Activated CD8-positive, alpha-beta memory T cell treated with anti-CD3 and anti-CD28 coated beads, Interleukin-2, amount 50 U/mL, for 1 hour (primary cell): ENCODE measurements around the gene OS9.
"Not testable (repeated sequence)": the region's sequence is repeated elsewhere in the genome, so short reads cannot be mapped to it uniquely, and the experiment has no call there.

ENCODE experiments used
- DNase-seq: peaks from one replicate; pipeline ENCODE4 v3.0.0-alpha.2; 2020; ENCODE audit errors: extremely low read depth

OS9 gene

GRCh38 chr12:57695770-57696432 lies 2.0 kb downstream of the OS9 start:
- no peak for DNase-seq

GRCh38 chr12:57697076-57697475 lies 3.1 kb downstream of the OS9 start:
- no peak for DNase-seq

- DNase-seq, result no peak
Measured at GRCh38 chr12:57698414-57698813, 4.5 kb downstream of the OS9 start.

GRCh38 chr12:57700317-57700716 lies 6.4 kb downstream of the OS9 start:
- DNase-seq, result no peak

- DNase-seq, result no peak
Measured at GRCh38 chr12:57707250-57707649, 13.3 kb downstream of the OS9 start.

GRCh38 chr12:57708296-57708695 lies 14.4 kb downstream of the OS9 start:
- DNase-seq, result no peak

- DNase-seq, result no peak
Measured at GRCh38 chr12:57712701-57713100, 18.8 kb downstream of the OS9 start.

DNA sequence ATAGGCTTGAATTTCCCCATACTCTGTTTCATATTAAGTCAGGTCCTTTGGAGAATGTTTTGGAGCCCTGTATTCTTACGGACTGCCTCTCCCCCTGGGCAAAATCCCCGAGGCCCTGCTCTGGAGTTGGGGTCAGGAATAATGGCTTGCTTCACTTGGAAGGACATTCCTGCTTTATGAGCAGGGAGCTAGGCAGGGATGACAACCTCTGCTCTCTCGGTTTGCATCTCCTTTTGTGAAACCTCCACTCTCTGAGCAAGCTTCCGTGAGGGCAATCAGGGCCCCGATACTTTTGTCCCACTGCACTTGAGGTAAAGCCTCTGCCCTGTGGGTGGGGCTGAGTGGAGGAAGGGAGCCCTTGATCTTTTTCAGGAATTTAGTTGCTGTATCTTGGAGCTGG lies 19.3 kb downstream of the OS9 start:
- DNase-seq, result no peak

GRCh38 chr12:57715036-57715748 lies 21.3 kb downstream of the OS9 start:
- DNase-seq, result not testable (repeated sequence)

DNA sequence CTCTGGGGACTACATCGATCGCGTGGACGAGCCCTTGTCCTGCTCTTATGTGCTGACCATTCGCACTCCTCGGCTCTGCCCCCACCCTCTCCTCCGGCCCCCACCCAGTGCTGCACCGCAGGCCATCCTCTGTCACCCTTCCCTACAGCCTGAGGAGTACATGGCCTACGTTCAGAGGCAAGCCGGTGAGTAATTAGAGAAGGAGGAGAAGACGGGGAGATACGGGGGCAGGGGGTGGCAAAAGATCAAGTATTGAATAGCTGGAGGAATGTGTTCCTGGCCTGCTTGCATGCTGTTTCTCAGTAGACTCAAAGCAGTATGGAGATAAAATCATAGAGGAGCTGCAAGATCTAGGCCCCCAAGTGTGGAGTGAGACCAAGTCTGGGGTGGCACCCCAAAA lies 21.9 kb downstream of the OS9 start:
- no peak for DNase-seq

DNA sequence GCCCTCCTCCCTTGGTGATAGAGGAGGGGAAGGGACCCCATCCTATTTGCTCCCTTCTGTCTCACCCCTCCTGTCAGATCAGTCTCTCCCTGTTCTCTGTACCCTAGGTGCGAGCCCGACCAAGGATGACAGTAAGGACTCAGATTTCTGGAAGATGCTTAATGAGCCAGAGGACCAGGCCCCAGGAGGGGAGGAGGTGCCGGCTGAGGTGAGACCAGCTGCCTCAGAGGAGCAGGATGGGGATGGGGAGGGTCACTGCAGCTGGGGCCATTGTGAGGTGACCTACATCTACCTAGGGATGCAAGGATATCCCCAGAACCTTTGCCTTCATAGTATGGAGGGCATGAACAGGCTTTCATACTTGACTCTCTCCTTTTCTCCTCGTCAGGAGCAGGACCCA lies 22.4 kb downstream of the OS9 start:
- no peak for DNase-seq

DNA sequence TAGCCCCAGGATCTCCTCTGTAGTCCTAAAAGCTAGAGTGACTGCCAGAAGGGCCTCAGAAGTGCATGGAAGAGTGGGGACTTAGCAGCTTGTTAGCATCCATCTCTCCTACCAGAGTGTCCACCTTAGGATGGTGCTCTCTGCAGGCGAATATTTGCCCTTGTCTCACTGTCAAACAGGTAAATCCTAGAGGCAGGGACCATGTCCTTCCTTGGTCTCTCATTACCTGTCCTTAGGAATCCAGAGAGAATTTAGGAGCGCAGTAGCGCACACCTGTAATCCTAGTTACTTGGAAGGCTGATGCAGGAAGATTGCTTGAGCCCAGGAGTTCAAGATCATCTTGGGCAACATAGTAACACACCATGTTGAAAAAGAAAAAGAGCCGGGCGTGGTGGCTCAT lies 23.2 kb downstream of the OS9 start:
- DNase-seq, result no peak

GRCh38 chr12:57717846-57718640 lies 24.1 kb downstream of the OS9 start:
- DNase-seq, result no peak

- DNase-seq, result no peak
Measured at GRCh38 chr12:57718641-57719528, 25.0 kb downstream of the OS9 start.

GRCh38 chr12:57719777-57720605 lies 26.1 kb downstream of the OS9 start:
- no peak for DNase-seq

DNA sequence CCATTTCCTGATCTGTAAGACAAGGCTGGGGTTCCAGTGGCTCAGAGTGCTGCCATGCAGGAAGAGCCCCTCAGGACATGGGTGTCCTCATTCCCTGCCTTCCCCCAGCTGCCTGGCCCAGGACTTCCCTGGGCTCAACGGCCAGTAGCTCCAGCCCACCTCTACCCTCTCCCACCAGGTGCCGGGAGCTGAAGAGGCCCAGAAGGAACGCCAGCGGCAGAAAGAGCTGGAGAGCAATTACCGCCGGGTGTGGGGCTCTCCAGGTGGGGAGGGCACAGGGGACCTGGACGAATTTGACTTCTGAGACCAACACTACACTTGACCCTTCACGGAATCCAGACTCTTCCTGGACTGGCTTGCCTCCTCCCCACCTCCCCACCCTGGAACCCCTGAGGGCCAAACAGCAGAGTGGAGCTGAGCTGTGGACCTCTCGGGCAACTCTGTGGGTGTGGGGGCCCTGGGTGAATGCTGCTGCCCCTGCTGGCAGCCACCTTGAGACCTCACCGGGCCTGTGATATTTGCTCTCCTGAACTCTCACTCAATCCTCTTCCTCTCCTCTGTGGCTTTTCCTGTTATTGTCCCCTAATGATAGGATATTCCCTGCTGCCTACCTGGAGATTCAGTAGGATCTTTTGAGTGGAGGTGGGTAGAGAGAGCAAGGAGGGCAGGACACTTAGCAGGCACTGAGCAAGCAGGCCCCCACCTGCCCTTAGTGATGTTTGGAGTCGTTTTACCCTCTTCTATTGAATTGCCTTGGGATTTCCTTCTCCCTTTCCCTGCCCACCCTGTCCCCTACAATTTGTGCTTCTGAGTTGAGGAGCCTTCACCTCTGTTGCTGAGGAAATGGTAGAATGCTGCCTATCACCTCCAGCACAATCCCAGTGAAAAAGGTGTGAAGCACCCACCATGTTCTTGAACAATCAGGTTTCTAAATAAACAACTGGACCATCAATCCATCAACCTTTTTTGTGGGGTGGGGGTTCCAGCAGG lies 27.0 kb downstream of the OS9 start:
- no peak for DNase-seq

DNA sequence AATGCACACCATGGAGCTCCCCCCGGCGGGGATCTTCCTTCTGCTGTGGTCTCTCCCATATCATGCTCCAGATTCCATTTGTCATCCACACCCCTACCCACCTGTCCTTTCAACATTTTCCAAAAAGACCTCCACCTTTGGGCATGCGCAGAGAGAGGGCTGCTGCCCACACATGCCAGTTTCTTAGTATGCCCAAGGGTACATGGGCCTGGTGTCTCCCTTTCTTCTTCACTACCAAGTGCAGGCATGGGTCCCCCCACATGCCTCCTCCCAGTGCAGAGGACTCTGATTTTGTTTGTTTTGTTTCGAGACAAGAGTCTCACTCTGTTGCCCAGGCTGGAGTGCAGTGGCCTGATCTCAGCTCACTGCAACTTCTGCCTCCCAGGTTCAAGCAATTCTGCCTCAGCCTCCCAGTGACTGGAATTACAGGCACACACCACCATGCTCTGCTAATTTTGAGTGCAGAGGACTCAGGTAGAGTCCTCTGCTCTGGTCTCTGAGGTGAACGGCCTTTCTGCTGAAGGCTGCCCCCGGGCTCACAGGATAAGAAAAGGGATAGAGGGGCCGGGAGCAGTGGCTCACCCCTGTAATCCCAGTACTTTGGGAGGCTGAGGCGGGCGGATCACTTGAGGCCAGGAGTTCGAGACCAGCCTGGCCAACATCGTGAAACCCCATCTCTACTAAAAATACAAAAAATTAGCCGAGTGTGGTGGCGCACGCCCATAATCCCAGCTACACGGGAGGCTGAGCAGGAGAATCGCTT lies 28.1 kb downstream of the OS9 start:
- not testable (repeated sequence) for DNase-seq

DNA sequence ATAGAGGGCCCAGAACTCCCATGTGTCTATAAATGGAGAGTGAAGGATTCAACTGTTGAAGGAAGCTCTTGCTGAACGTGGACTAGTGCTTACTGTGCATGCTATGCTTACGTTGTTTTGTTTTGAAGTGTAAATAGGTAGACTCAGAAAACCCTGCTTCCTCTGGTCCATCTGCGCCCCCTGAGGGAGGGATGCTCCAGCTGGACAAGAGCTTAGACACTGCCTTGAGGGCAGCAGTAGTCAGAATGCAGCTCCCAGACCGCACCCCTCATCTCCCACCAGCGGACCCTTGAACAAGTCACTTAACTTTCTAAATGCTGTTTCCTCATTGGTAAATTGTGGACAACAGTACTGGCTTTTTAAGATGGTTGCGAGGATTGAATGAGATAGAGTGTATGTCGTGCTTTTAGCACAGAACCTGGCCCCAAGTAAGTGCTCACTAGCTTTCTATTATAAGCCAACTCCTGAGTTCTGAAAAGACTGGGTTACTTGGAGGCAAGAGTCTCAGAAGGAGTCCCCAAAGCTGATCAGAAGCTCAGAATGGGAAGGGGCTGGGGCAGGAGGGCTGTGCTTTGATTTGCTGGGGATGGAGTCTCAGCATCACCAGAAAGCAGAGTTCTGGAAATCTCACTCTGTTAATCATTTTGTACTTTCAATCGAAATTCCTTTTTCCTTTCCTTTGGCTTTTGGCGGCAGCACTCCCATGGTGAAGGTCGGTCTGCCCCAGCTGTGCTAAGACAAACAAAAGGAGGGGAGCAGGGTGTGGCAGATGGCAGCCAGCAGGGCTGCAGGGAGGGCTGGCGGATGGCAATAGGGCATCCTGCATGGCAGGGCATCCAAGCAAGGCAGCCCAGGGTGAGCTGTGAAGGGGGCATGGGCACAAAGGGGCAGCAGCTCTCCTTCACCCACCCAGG lies 29.0 kb downstream of the OS9 start:
- DNase-seq, result no peak
